Measurements from ENCODE around the gene CFAP20DC.

- TF ChIP-seq JUND (IDR thresholded peaks at IDR 0.05) = no peak
- TF ChIP-seq CTCF (IDR thresholded peaks at IDR 0.05 in 2 of 3, conservative IDR thresholded peaks at IDR 0.05 in 1 of 3; ENCODE audit: borderline replicate concordance in 1 of 3, insufficient read depth in 1 of 3, low read depth in 2 of 3, low read length in 2 of 3) = no peak
- no peak for TF ChIP-seq POLR2A (IDR thresholded peaks at IDR 0.05; ENCODE audit: borderline replicate concordance, extremely low read depth, insufficient read depth, insufficient read length)
- no peak for TF ChIP-seq YY1 (IDR thresholded peaks at IDR 0.05; ENCODE audit: extremely low read depth, insufficient replicate concordance, low read depth, low read length)
- no peak for TF ChIP-seq POLR2AphosphoS5 (IDR thresholded peaks at IDR 0.05; ENCODE audit: low read depth, low read length)
Measured at GRCh38 chr3:59082106-59082505, 32.3 kb upstream of the CFAP20DC start.

Data from HCT116 (cell line).